Activated CD4-positive, alpha-beta T cell treated with anti-CD3 and anti-CD28 coated beads for 24 hours (primary cell): ENCODE data around the gene PSAP.

ENCODE experiments used
- DNase-seq, 2 donors: peaks; one replicate each; pipeline ENCODE4 v3.0.0-alpha.2; 2020; ENCODE audit warnings: low read depth in 2 of 2

PSAP gene

GRCh38 chr10:71783917-71784678 lies 67.0 kb downstream of the PSAP start:
- DNase-seq = no peak

DNA sequence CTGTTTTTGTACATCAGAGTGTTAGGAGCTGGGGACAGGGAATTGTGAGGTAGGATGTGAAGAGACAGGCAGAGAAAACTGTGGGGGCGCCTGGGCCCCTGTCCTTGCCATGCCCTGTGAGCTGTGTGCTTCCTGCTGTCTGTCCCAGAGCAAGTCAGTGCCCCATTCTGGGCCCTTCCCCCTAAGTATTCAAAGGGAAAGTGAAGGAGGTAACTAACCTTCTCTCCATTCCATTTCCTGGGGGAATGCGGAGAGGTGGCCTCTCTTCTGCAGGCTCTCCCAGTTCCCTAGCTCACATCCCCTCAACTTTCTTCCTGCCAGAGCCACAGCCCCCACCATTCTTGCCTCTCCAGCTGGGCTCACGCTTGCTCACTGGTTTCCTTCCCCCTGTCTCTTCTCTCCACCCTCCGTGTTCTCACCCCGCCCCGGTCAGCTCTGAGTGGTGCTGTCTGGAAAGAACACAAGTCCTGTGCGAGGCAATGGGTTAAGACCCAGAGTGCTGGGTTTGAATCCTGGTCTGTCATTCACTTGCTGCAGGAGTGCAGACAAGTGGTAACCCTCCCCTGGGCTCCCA lies 68.0 kb downstream of the PSAP start:
- DNase-seq = no peak

DNA sequence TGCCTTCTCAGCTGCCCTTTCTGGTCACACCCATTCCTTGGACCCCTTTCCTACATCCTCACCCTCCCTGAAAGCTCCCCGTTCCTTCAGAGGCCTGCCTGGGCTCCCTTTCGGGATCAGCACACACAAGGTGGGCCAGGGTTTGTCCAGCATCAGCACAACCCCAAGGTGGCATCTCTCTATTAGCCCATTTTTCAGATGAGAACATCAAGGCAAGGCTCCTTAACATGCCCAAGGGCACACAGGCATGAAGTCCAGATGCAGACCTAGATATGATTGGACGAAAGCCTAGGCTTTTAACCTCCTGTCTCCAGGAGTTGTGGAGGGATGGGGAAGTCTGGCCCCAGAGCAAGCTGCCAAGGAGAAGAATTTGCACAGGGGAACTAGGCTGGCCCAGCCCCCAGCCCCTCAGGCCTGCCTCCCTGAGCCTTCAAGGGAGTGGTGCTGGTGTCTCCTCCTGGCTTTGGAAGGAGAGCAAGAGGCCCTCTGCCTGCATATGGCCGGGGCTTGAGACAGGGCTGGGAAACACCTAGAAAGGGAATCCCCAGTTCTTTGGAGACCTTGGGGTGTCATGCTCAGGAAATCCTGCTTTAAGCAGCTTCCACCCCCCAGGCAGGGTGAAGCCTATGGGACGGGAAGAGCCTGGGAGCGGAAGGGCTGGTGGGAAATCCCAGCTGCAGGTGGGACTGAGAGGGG lies 68.7 kb downstream of the PSAP start:
- DNase-seq = no peak

DNA sequence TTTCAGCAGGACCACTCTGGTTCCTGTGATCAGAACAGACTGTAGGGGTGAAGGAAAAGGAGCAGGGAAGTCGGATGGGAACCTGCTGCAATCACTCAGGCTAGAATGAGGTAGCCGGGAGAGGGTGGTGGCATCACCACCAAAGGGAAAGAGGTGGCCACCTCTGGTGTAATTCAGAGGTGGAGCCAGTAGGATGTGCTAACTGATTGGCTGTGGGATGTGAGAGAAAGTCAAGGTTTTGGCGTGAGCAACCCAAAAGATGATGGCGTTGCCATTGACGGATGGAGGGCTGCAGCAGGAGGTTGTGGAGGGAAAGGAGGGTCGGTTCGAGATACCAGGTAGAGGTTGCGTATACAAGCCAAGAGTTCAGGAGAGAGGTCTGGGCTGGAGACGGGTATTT lies 70.3 kb downstream of the PSAP start:
- DNase-seq = no peak

- no peak for DNase-seq
Measured at GRCh38 chr10:71780156-71780555, 70.9 kb downstream of the PSAP start.

DNA sequence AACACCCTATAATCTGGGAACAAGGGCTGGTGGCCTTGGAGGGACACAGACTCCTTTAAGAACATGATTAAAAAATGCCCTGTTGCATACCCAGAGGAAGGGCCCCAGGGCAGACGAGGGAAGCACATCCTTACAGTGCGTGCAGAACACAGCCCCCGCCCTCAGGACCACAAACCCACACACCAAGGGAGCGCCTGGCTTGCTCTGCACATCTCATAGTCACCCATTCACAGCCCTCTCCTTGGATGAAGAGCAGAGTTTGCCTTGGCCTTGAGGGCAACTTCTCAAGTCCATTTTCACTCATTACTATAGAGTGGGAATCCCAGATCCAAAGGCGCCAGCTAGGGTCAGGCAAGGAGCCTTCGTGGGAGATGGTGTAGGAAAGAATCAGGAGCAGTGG lies 71.4 kb downstream of the PSAP start:
- no peak for DNase-seq

DNA sequence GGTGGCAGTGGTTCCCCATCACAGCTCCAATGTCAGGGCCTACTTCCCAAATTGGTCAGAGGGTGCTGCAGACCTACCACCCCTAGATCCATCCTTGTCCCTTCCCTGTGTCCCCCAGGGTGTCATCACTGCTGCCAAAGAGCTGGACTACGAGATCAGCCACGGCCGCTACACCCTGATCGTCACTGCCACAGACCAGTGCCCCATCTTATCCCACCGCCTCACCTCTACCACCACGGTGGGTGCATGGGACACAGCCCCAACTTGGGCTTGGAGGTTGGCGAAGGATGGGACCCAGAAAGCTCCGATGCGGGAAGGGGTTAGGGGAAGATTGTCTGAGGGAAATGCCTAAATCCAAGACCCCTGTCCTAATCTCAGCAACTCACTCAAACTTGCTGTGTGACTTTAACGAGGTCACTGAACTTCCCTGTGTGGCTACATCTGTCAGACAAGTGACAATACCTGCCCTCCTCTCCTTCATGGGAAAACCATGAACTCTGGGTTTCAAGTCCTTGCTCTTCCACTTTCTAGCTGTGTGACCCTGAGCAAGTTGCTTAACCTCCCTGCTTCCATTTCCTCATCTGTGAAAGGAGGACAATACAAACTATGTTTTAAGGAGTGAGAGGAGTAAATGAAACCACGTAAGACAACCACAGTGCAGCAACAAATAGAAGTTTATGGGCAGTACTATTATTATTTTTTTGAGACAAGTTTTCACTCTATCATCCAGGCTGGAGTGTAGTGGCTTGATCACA lies 72.8 kb downstream of the PSAP start:
- DNase-seq = no peak

DNA sequence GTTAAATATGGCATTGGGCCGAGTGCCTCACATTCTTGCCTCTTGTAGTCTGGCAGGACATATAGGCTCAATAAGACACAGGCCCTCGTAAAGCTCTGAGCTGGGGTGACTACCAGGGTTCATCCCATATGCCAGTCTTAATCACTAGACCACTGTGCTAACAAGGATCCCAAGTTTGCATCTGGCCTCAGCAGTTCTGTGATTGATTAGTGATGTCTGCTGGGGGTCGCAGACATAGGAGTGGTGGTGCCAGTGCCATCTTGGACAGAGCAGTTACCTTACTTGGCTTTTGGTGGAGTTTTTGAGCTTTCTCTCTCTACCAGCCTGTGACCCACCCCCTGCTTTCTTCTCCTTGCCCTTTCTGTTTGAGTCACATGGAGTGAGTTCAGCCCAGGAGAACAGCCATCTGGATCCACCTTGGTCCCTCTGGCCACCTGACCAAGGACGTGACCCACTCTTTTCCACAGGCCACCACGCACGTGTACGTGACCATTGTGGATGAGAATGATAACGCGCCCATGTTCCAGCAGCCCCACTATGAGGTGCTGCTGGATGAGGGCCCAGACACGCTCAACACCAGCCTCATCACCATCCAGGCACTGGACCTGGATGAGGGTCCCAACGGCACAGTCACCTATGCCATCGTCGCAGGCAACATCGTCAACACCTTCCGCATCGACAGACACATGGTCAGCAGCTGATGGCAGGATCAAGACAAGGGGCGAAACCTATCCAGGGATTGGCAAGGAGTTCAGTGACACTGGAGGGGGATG lies 73.7 kb downstream of the PSAP start:
- DNase-seq = no peak

- DNase-seq = no peak
Measured at GRCh38 chr10:71776481-71776925, 74.5 kb downstream of the PSAP start.

GRCh38 chr10:71774916-71775702 lies 75.9 kb downstream of the PSAP start:
- no peak for DNase-seq

- peak; percentile 90 to 96 for DNase-seq
Measured at GRCh38 chr10:71773221-71773971, 77.7 kb downstream of the PSAP start, which contains the start of gene VSIR. Gene VSIR (minus strand): TSS chr10:71773520. CDS start chr10:71773439, 81 bp downstream.

DNA sequence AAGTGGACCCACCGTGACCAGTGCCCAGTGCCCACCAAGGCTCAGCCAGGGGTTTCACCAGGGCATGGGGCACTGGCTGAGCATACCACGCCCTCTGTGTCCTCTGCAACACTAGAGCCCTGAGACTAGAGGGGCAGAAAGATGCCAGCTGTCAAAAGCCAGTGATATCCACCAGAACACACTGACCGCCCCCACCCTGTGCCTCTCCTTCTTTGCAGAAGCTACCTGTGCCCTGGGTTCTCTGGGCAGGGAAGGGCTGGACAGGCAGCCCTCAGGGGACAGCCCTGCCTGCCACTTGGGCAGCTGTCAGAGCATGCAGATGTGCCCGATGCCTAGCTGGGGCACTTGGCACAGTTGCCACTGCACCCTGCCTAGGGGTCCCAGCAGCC lies 78.2 kb downstream of the PSAP start:
- DNase-seq = no peak

DNA sequence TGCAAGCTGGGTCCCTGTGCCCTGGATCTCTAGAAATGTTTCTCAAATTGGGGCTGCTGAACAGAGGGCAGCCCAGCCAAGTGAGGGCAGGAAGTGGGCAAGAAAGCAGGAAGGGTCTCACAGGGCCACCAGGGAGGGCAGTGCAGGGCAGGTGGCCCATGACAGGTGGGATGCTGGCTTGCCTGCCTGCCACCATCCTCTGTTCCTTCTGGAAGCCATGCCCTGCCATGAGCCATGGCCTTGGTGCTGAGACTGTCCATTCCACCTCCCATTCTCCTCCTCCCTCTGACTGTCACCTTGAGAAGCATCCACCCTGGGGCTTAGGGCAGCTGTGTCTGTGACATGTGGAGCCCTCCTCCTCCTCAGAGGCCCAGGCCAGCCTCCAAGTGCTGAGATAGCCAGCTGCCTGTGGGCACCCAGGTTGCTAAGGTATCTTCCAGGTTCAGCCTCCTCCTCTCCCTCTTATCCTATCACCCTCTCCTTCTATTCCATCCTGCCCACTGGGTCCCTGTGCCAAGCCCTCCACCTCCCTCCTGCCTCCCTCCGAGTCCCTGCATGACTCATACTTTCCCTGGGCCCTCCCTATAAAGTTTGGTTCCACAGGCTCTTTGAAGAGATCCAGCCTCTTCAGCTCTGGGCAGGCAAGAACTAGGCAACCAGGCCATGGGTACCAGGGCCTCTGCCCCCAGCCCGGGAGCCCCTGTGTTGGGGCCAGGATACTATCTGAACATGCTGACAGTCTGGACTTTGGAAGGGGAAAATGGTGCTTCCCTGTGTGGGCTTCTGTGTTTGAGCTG lies 79.0 kb downstream of the PSAP start:
- DNase-seq = no peak

GRCh38 chr10:71771204-71771603 lies 79.8 kb downstream of the PSAP start:
- DNase-seq = no peak

GRCh38 chr10:71770789-71771188 lies 80.3 kb downstream of the PSAP start:
- no peak for DNase-seq

DNA sequence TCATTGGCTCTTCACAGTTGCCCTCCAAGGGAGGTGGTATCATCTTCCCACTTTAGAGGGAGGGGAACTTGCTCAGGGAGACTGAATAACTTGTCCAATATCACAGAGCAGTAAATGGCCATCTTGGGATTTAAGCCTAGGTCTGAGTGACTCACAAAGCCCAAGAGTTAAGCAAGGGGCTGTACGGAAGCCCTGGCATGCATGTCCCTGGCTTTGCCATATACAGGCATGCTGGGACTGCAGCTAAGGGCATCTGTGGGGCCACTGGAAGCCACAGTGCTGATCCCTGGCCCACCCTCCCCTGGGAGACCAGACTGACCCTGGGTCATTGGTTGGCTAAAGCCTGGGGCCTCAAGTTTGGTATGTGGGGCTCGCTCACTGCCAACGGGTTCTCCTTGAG lies 80.8 kb downstream of the PSAP start:
- no peak for DNase-seq

DNA sequence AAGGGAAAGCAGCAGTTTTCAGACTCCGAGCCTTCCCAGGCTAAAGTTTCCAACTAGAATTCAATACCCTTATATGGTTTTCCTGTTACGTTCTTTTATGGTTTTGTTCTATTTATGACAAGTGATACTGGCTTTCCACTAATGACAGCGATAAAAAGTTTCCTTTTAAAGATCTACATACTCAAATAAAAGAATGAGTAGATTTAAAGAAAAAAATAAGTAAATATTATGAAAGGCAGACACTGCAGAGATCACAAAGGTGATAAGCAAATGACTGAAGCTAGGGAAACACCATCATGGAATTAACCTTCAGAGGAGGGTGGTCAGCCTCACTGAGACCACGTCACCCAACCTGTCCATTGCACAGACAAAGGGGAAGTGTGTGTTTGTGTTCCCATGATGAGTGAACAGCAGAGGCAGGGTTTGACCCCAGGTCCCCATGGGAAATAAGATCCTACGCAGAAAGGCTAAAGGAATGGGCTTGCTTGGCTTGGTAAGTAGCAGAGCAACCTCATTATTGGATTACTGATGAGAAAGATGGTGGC lies 81.7 kb downstream of the PSAP start:
- no peak for DNase-seq

- no peak for DNase-seq
Measured at GRCh38 chr10:71767420-71768035, 83.5 kb downstream of the PSAP start.
